ENCODE results near the gene RBMS2.

RBMS2 gene

DNA sequence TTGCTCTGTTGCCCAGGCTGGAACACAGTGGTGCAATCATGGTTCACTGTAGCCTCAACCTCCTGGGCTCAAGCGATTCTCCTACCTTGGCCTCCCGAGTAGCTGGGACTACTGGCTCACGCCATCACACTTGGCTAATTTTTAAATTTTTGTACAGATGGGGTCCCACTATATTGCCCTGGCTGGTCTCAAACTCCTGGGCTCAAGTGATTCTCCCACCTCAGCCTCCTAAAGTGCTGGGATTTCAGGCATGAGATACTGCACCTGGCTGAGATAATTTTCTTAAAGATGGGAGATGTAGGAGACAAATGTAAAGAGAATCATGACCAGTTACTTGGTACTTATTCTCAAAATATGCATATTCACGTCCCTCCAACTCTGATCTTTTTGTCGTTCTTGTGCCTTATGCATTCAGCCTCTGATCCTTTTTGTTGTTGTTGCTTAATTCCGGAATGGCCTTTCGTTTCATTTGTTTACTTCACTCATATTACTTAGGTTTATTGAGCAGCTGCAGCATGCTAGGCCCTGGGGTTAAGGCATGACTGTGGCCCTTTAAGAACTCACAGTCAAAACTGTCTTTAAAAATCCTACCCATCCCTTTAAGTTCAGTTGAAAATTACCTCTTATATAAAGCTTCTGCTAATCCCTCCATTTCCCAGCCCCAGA, 8.9 kb downstream of the RBMS2 start:
- Histone ChIP-seq H3K4me1 (ENCODE audit: control insufficient read depth in 1 of 2, insufficient read depth in 2 of 2, low read length in 2 of 2) (peaks cover 7 to 8% of the 10 kb centered on the region in 2 experiments), H3K79me1 (ENCODE audit: low read length) (peaks cover 10% of the 10 kb centered on the region), H2AK5ac (ENCODE audit: low read length) (no peak overlapping the region), H3K23ac (ENCODE audit: low read length) (no peak overlapping the region), H2BK12ac (ENCODE audit: low read length) (no peak overlapping the region), H3K27ac (ENCODE audit: low read depth, low read length) (no peak overlapping the region), H3K27me3 (ENCODE audit: insufficient read depth, low read length) (no peaks in the 10 kb centered on the region), H3K4me2 (ENCODE audit: low read length) (no peak overlapping the region), H4K12ac (ENCODE audit: low read depth, low read length) (no peak overlapping the region), H2BK120ac (ENCODE audit: insufficient read depth, low read length, poor library complexity) (no peak overlapping the region), H3K14ac (ENCODE audit: low read length) (no peak overlapping the region), H4K8ac (ENCODE audit: low read depth, low read length) (no peak overlapping the region), H3K4me3 (ENCODE audit: low read depth, low read length) (no peak overlapping the region), H3K79me2 (ENCODE audit: control insufficient read depth, insufficient read depth, low read length, poor library complexity) (peaks cover 5% of the 10 kb centered on the region), H3K9me3 (ENCODE audit: insufficient read depth, low read depth, low read length) (no peaks in the 10 kb centered on the region), H3K9ac (ENCODE audit: low read length) (no peak overlapping the region), H4K91ac (ENCODE audit: low read depth, low read length) (no peak overlapping the region), H3K4ac (ENCODE audit: low read depth, low read length) (no peak overlapping the region), H2BK5ac (ENCODE audit: low read depth, low read length, poor library complexity) (no peak overlapping the region), H2AFZ (ENCODE audit: insufficient read depth, low read length, poor library complexity) (no peak overlapping the region), H3K18ac (ENCODE audit: low read length) (no peak overlapping the region), H3K36me3 (ENCODE audit: control insufficient read depth in 1 of 2, insufficient read depth in 2 of 2, low read length in 2 of 2) (peaks cover 0 to 6% of the 10 kb centered on the region in 2 experiments)
- WGBS (ENCODE audit: extremely low coverage, insufficient coverage, insufficient read length) = no CpG with 5 or more reads among the region's 7 CpGs
- DNase-seq = no peak

DNA sequence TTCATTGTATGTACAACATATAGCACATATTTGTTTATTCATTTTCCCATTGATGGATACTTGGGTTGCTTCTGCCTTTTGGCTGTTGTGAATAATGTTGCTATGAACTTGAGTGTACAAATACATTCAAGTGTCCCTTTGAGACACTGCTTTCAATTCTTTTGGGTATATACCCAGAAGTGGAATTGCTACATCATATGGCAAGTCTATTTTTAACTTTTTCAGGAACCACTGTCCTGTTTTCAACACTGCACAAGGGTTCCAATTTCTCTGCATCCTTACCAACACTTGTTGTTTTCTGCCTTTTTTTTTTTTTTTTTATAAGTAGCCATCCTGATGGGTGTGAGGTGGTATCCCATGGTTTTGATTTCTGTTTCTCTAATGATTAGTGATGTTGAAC, 15.9 kb downstream of the RBMS2 start:
- peaks cover 1 to 10% of the 10 kb centered on the region in 2 experiments for H3K36me3 ChIP-seq (ENCODE audit: control insufficient read depth in 1 of 2, insufficient read depth in 2 of 2, low read length in 2 of 2)
- H3K4me2 ChIP-seq (ENCODE audit: low read length) = no peak overlapping the region
- no peak overlapping the region for H4K12ac ChIP-seq (ENCODE audit: low read depth, low read length)
- H3K27ac ChIP-seq (ENCODE audit: low read depth, low read length) = no peak overlapping the region
- H3K9me3 ChIP-seq (ENCODE audit: insufficient read depth, low read depth, low read length) = no peaks in the 10 kb centered on the region
- H2AFZ ChIP-seq (ENCODE audit: insufficient read depth, low read length, poor library complexity) = no peak overlapping the region
- H3K18ac ChIP-seq (ENCODE audit: low read length) = no peak overlapping the region
- no peak overlapping the region for H3K4me3 ChIP-seq (ENCODE audit: low read depth, low read length)
- H3K79me1 ChIP-seq (ENCODE audit: low read length) = no peaks in the 10 kb centered on the region
- no peak overlapping the region for H2BK12ac ChIP-seq (ENCODE audit: low read length)
- no peaks in the 10 kb centered on the region for H3K27me3 ChIP-seq (ENCODE audit: insufficient read depth, low read length)
- no peak overlapping the region for H2BK120ac ChIP-seq (ENCODE audit: insufficient read depth, low read length, poor library complexity)
- no peak overlapping the region for H3K9ac ChIP-seq (ENCODE audit: low read length)
- no peaks in the 10 kb centered on the region for H3K79me2 ChIP-seq (ENCODE audit: control insufficient read depth, insufficient read depth, low read length, poor library complexity)
- no peak overlapping the region for H2BK5ac ChIP-seq (ENCODE audit: low read depth, low read length, poor library complexity)
- no peak overlapping the region for H4K8ac ChIP-seq (ENCODE audit: low read depth, low read length)
- DNase-seq = no peak
- H4K91ac ChIP-seq (ENCODE audit: low read depth, low read length) = no peak overlapping the region
- no peaks in the 10 kb centered on the region for H3K4me1 ChIP-seq (ENCODE audit: control insufficient read depth in 1 of 2, insufficient read depth in 2 of 2, low read length in 2 of 2)
- no peak overlapping the region for H2AK5ac ChIP-seq (ENCODE audit: low read length)
- no peak overlapping the region for H3K23ac ChIP-seq (ENCODE audit: low read length)
- no peak overlapping the region for H3K4ac ChIP-seq (ENCODE audit: low read depth, low read length)
- no peak overlapping the region for H3K14ac ChIP-seq (ENCODE audit: low read length)

DNA sequence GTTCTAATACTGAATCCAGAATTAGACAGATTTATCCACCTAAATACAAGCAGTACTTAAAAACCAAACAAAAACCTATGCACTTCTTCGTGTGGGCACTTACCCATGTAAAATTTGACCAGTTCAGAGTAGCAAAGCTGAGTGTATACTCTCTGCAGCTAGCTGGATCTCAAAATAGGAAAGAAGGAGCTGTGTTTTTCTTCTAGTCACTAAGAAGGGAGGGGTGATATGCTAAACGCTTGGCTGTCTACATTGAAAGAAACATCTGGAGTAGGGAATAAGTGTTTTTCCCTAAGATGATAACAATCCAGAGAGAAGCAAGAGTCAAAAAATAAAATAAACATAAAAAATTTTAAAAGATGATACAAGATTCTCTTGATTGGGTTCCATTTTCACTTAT, 20.0 kb downstream of the RBMS2 start:
- H3K9me3 ChIP-seq (ENCODE audit: insufficient read depth, low read depth, low read length) = no peaks in the 10 kb centered on the region
- H3K4me3 ChIP-seq (ENCODE audit: low read depth, low read length) = no peak overlapping the region
- H3K4ac ChIP-seq (ENCODE audit: low read depth, low read length) = no peak overlapping the region

DNA sequence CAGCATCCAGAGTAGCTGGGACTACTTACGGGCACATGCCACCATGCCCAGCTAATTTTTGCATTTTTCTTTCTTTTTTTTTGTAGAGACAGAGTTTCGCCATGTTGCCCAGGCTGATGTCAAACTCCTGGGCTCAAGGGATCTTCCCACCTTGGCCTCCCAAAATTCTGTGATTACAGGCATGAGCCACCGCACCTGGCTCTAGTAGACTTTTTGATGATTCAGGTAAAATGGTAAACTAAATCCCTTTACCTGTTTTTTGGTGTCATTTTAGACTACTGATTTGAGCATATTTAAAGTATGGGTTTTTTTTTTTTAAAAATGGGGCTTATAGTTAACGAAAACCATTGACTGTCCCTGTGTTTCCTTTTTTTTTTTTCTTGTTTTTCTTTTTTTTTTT, 20.5 kb downstream of the RBMS2 start:
- no peak overlapping the region for H2AK5ac ChIP-seq (ENCODE audit: low read length)

More for the DNA sequence above, 20.0 kb downstream of the RBMS2 start:
- Histone ChIP-seq H2BK5ac (ENCODE audit: low read depth, low read length, poor library complexity) (no peak overlapping the region), H3K23ac (ENCODE audit: low read length) (no peak overlapping the region), H2BK12ac (ENCODE audit: low read length) (no peak overlapping the region), H4K91ac (ENCODE audit: low read depth, low read length) (no peak overlapping the region), H3K18ac (ENCODE audit: low read length) (no peak overlapping the region), H3K79me1 (ENCODE audit: low read length) (no peaks in the 10 kb centered on the region), H3K36me3 (ENCODE audit: control insufficient read depth in 1 of 2, insufficient read depth in 2 of 2, low read length in 2 of 2) (peaks cover 3 to 7% of the 10 kb centered on the region in 2 experiments), H2BK120ac (ENCODE audit: insufficient read depth, low read length, poor library complexity) (no peak overlapping the region), H3K79me2 (ENCODE audit: control insufficient read depth, insufficient read depth, low read length, poor library complexity) (no peaks in the 10 kb centered on the region), H3K14ac (ENCODE audit: low read length) (no peak overlapping the region), H3K27me3 (ENCODE audit: insufficient read depth, low read length) (no peaks in the 10 kb centered on the region), H3K9ac (ENCODE audit: low read length) (no peak overlapping the region), H3K4me1 (ENCODE audit: control insufficient read depth in 1 of 2, insufficient read depth in 2 of 2, low read length in 2 of 2) (no peaks in the 10 kb centered on the region), H2AK5ac (ENCODE audit: low read length) (no peak overlapping the region), H4K8ac (ENCODE audit: low read depth, low read length) (no peak overlapping the region), H3K4me2 (ENCODE audit: low read length) (no peak overlapping the region), H2AFZ (ENCODE audit: insufficient read depth, low read length, poor library complexity) (no peak overlapping the region), H3K27ac (ENCODE audit: low read depth, low read length) (no peak overlapping the region), H4K12ac (ENCODE audit: low read depth, low read length) (no peak overlapping the region)
- WGBS (ENCODE audit: extremely low coverage, insufficient coverage, insufficient read length) = no CpG with 5 or more reads among the region's 2 CpGs
- DNase-seq = no peak

More for the DNA sequence above, 20.5 kb downstream of the RBMS2 start:
- H3K9me3 ChIP-seq (ENCODE audit: insufficient read depth, low read depth, low read length) = no peaks in the 10 kb centered on the region
- no peak overlapping the region for H2BK5ac ChIP-seq (ENCODE audit: low read depth, low read length, poor library complexity)
- no peaks in the 10 kb centered on the region for H3K4me1 ChIP-seq (ENCODE audit: control insufficient read depth in 1 of 2, insufficient read depth in 2 of 2, low read length in 2 of 2)
- no CpG with 5 or more reads among the region's 4 CpGs for WGBS (ENCODE audit: extremely low coverage, insufficient coverage, insufficient read length)
- no peaks in the 10 kb centered on the region for H3K27me3 ChIP-seq (ENCODE audit: insufficient read depth, low read length)
- no peak overlapping the region for H4K12ac ChIP-seq (ENCODE audit: low read depth, low read length)
- no peak overlapping the region for H2BK12ac ChIP-seq (ENCODE audit: low read length)
- no peak overlapping the region for H3K4me2 ChIP-seq (ENCODE audit: low read length)
- no peaks in the 10 kb centered on the region for H3K79me2 ChIP-seq (ENCODE audit: control insufficient read depth, insufficient read depth, low read length, poor library complexity)
- no peak overlapping the region for H2BK120ac ChIP-seq (ENCODE audit: insufficient read depth, low read length, poor library complexity)
- H4K91ac ChIP-seq (ENCODE audit: low read depth, low read length) = no peak overlapping the region
- H3K4ac ChIP-seq (ENCODE audit: low read depth, low read length) = no peak overlapping the region
- H3K18ac ChIP-seq (ENCODE audit: low read length) = no peak overlapping the region
- no peak for DNase-seq
- no peak overlapping the region for H3K9ac ChIP-seq (ENCODE audit: low read length)
- H3K4me3 ChIP-seq (ENCODE audit: low read depth, low read length) = no peak overlapping the region
- no peaks in the 10 kb centered on the region for H3K79me1 ChIP-seq (ENCODE audit: low read length)
- H3K36me3 ChIP-seq (ENCODE audit: control insufficient read depth in 1 of 2, insufficient read depth in 2 of 2, low read length in 2 of 2) = peaks cover 3 to 7% of the 10 kb centered on the region in 2 experiments
- H2AFZ ChIP-seq (ENCODE audit: insufficient read depth, low read length, poor library complexity) = no peak overlapping the region
- H4K8ac ChIP-seq (ENCODE audit: low read depth, low read length) = no peak overlapping the region
- no peak overlapping the region for H3K14ac ChIP-seq (ENCODE audit: low read length)
- H3K23ac ChIP-seq (ENCODE audit: low read length) = no peak overlapping the region
- no peak overlapping the region for H3K27ac ChIP-seq (ENCODE audit: low read depth, low read length)
